H9 (cell line): ENCODE results near the gene DIS3L2. TPM values are rescaled to one million over a fixed set of nuclear protein-coding genes. Genes with fewer than 3 reads are reported as not detected.

Experiments used
- DNase-seq: peaks from one replicate; pipeline ENCODE4 v3.0.0-alpha.2; 2017
- H2AFZ ChIP-seq: one replicate; pipeline ENCODE4 v1.6.1; 2013; ENCODE audit warnings: mild to moderate bottlenecking, low read length, control low read depth, moderate library complexity
- H2AK5ac ChIP-seq: 2 replicates; pipeline ENCODE4 v1.6.1; 2013; ENCODE audit warnings: low read length, control low read depth, mixed read lengths; ENCODE audit not compliant: insufficient read length
- H2BK120ac ChIP-seq: one replicate; pipeline ENCODE4 v1.6.1; 2013; ENCODE audit warnings: low read depth, mild to moderate bottlenecking, low read length, control low read depth, inconsistent platforms; ENCODE audit not compliant: poor library complexity, severe bottlenecking
- H2BK12ac ChIP-seq: 2 replicates; pipeline ENCODE4 v1.6.1; 2013; ENCODE audit warnings: low read length, control low read depth, mixed read lengths, low read depth; ENCODE audit not compliant: insufficient read length
- H2BK15ac ChIP-seq: 2 replicates; pipeline ENCODE4 v1.6.1; 2013; ENCODE audit warnings: low read depth, low read length, control low read depth
- H2BK20ac ChIP-seq: one replicate; pipeline ENCODE4 v1.6.1; 2013; ENCODE audit warnings: low read depth, mild to moderate bottlenecking, low read length, control low read depth, inconsistent platforms; ENCODE audit not compliant: poor library complexity, severe bottlenecking
- H2BK5ac ChIP-seq: 2 replicates; pipeline ENCODE4 v1.6.1; 2013; ENCODE audit warnings: low read length, control low read depth, mixed read lengths; ENCODE audit not compliant: insufficient read length
- H3K14ac ChIP-seq: 2 replicates; pipeline ENCODE4 v1.6.1; 2013; ENCODE audit warnings: low read length, control low read depth; ENCODE audit not compliant: insufficient read depth
- H3K18ac ChIP-seq: 2 replicates; pipeline ENCODE4 v1.6.1; 2013; ENCODE audit warnings: low read depth, mild to moderate bottlenecking, mixed read lengths, low read length, control low read depth; ENCODE audit not compliant: insufficient read length
- H3K23ac ChIP-seq: 2 replicates; pipeline ENCODE4 v1.6.1; 2013; ENCODE audit warnings: low read length, control low read depth, mixed read lengths, low read depth; ENCODE audit not compliant: insufficient read length
- H3K23me2 ChIP-seq: 2 replicates; pipeline ENCODE4 v1.6.1; 2013; ENCODE audit warnings: low read depth, mild to moderate bottlenecking, mixed read lengths, low read length, control low read depth; ENCODE audit not compliant: insufficient read length, poor library complexity, severe bottlenecking
- H3K27ac ChIP-seq: 2 replicates; pipeline ENCODE4 v1.5.1; 2013; ENCODE audit warnings: low read length, control low read depth, mixed read lengths, low read depth; ENCODE audit not compliant: insufficient read length
- H3K27me3 ChIP-seq: 2 replicates; pipeline ENCODE4 v1.6.1; 2013; ENCODE audit warnings: low read length, control low read depth, inconsistent platforms; ENCODE audit not compliant: insufficient read depth
- H3K4ac ChIP-seq: 2 replicates; pipeline ENCODE4 v1.6.1; 2013; ENCODE audit warnings: low read depth, mild to moderate bottlenecking, control low read depth, inconsistent platforms, low read length, moderate library complexity
- H3K4me1 ChIP-seq: 2 replicates; pipeline ENCODE4 v1.6.1; 2013; ENCODE audit warnings: low read length, control low read depth, inconsistent platforms; ENCODE audit not compliant: insufficient read depth
- H3K4me2 ChIP-seq: 2 replicates; pipeline ENCODE4 v1.6.1; 2013; ENCODE audit warnings: low read length, control low read depth, mixed read lengths; ENCODE audit not compliant: insufficient read length, insufficient read depth
- H3K56ac ChIP-seq: 2 replicates; pipeline ENCODE4 v1.6.1; 2013; ENCODE audit warnings: low read depth, mild to moderate bottlenecking, mixed read lengths, low read length, control low read depth; ENCODE audit not compliant: insufficient read length
- H3K79me1 ChIP-seq: 2 replicates; pipeline ENCODE4 v1.6.1; 2013; ENCODE audit warnings: low read depth, mild to moderate bottlenecking, moderate library complexity, low read length, control low read depth, inconsistent platforms; ENCODE audit not compliant: insufficient read depth, poor library complexity, severe bottlenecking
- H3K79me2 ChIP-seq: 2 replicates; pipeline ENCODE4 v1.6.1; 2013; ENCODE audit warnings: low read length, control low read depth, inconsistent platforms; ENCODE audit not compliant: insufficient read depth
- H3K9ac ChIP-seq: 2 replicates; pipeline ENCODE4 v1.6.1; 2013; ENCODE audit warnings: low read length, control low read depth, mixed read lengths; ENCODE audit not compliant: insufficient read length; ENCODE audit errors: extremely low read depth
- H3K9me3 ChIP-seq: one replicate; pipeline ENCODE4 v1.6.1; 2013; ENCODE audit warnings: low read depth, low read length, inconsistent platforms; ENCODE audit not compliant: control insufficient read depth
- H3T11ph ChIP-seq: one replicate; pipeline ENCODE4 v1.6.1; 2013; ENCODE audit warnings: mild to moderate bottlenecking, low read length, control low read depth, inconsistent platforms
- H4K20me1 ChIP-seq: one replicate; pipeline ENCODE4 v1.6.1; 2013; ENCODE audit not compliant: control insufficient read depth, insufficient read length, insufficient read depth
- H4K5ac ChIP-seq: 2 replicates; pipeline ENCODE4 v1.6.1; 2013; ENCODE audit warnings: low read depth, mild to moderate bottlenecking, mixed read lengths, low read length, control low read depth; ENCODE audit not compliant: insufficient read length
- H4K8ac ChIP-seq: replicated peaks from 2 replicates; pipeline ENCODE4 v1.6.1; 2013; ENCODE audit warnings: low read length, control low read depth, mixed read lengths, low read depth; ENCODE audit not compliant: insufficient read length
- H4K91ac ChIP-seq: 2 replicates; pipeline ENCODE4 v1.6.1; 2013; ENCODE audit warnings: low read depth, mild to moderate bottlenecking, moderate library complexity, mixed read lengths, low read length, control low read depth; ENCODE audit not compliant: insufficient read length
- H3K27ac Mint-ChIP-seq, 3 experiments: 2 replicates in 2 of 3; 3 replicates in 1 of 3; pipeline ENCODE4 v1.8.0; 2020 to 2021; ENCODE audit warnings: mixed read lengths in 3 of 3, mild to moderate bottlenecking in 1 of 3, moderate library complexity in 1 of 3
- H3K27me3 Mint-ChIP-seq: 2 replicates; pipeline ENCODE4 v1.8.0; 2021; ENCODE audit warnings: low read depth, mild to moderate bottlenecking, moderate library complexity, mixed read lengths
- H3K36me3 Mint-ChIP-seq, 3 experiments: 2 replicates in 2 of 3; 3 replicates in 1 of 3; pipeline ENCODE4 v1.8.0; 2020 to 2021; ENCODE audit warnings: low read depth in 3 of 3, mixed read lengths in 3 of 3; ENCODE audit not compliant: insufficient read depth in 1 of 3
- H3K4me1 Mint-ChIP-seq, 2 experiments: 2 replicates each; pipeline ENCODE4 v1.8.0; 2020; ENCODE audit warnings: mixed read lengths in 2 of 2
- H3K4me3 Mint-ChIP-seq, 2 experiments: 2 replicates in 1 of 2; 3 replicates in 1 of 2; pipeline ENCODE4 v1.8.0; 2020 to 2021; ENCODE audit warnings: mild to moderate bottlenecking in 2 of 2, mixed read lengths in 2 of 2, moderate library complexity in 1 of 2
- H3K9me3 Mint-ChIP-seq, 2 experiments: 2 replicates in 1 of 2; 3 replicates in 1 of 2; pipeline ENCODE4 v1.8.0; 2020; ENCODE audit warnings: mild to moderate bottlenecking in 2 of 2, mixed read lengths in 2 of 2, moderate library complexity in 1 of 2
- CTCF ChIP-seq: fragments of 200-600 bp; sonication (generic); conservative IDR thresholded peaks from 3 replicates; pipeline ENCODE4 v1.8.0; 2021; ENCODE audit warnings: antibody characterized with exemption, mild to moderate bottlenecking
- WGBS: extraction: QIAGEN DNeasy Blood & Tissue Kit; methylation state at CpG from one replicate; pipeline ENCODE4 v1.1.7; 2013; ENCODE audit warnings: missing lambda C conversion rate, low lambda C conversion rate, mixed read lengths; ENCODE audit not compliant: insufficient read length; ENCODE audit errors: extremely low coverage; 5-methylcytosine and 5-hydroxymethylcytosine counted together
- total RNA-seq: library from RNA; stranded (reverse); gene quantifications from 2 replicates; pipeline ENCODE4 v1.2.1, GENCODE V29; 2021

Gene DIS3L2
- total RNA-seq, 1 experiment from 2014 or later: 28.1 TPM

GRCh38 chr2:232291343-232291742 is 329.8 kb downstream of the DIS3L2 start:
- Mint-ChIP-seq H3K4me1 (peaks cover 14 to 16% of the 10 kb centered on the region in 2 experiments), H3K4me3 (no peak overlapping the region), H3K36me3 (peaks cover 0 to 1% (median 0%) of the 10 kb centered on the region in 3 experiments; a peak in 2 of 7 replicates), H3K27me3 (peaks cover 2% of the 10 kb centered on the region; the same call in 1 of the 2 replicates), H3K27ac (no peak overlapping the region), H3K9me3 (no peaks in the 10 kb centered on the region)
- no peak overlapping the region for H3K9ac ChIP-seq
- no peak overlapping the region for H3K4ac ChIP-seq
- WGBS: no CpG with 5 or more reads among the region's 2 CpGs
- no peaks in the 10 kb centered on the region for H3K79me1 ChIP-seq
- H4K8ac ChIP-seq: no peak overlapping the region
- H2AK5ac ChIP-seq: no peak overlapping the region
- no peaks in the 10 kb centered on the region for H3K23me2 ChIP-seq
- H3K23ac ChIP-seq: no peak overlapping the region
- no peak overlapping the region for H3K14ac ChIP-seq
- TF ChIP-seq CTCF: no peak
- H4K5ac ChIP-seq: no peak overlapping the region
- DNase-seq: no peak
- H4K20me1 ChIP-seq: no peaks in the 10 kb centered on the region
- no peak overlapping the region for H3K4me2 ChIP-seq
- no peak overlapping the region for H3K56ac ChIP-seq
- H3K27ac ChIP-seq: no peak overlapping the region
- H3K79me2 ChIP-seq: no peaks in the 10 kb centered on the region
- no peak overlapping the region for H2BK5ac ChIP-seq
- H2AFZ ChIP-seq: no peak overlapping the region
- no peak overlapping the region for H2BK120ac ChIP-seq
- no peak overlapping the region for H4K91ac ChIP-seq
- no peak overlapping the region for H2BK12ac ChIP-seq
- no peak overlapping the region for H3T11ph ChIP-seq
- no peak overlapping the region for H3K18ac ChIP-seq
- H3K27me3 ChIP-seq: no peaks in the 10 kb centered on the region
- no peaks in the 10 kb centered on the region for H3K9me3 ChIP-seq
- H2BK15ac ChIP-seq: no peak overlapping the region
- no peak overlapping the region for H2BK20ac ChIP-seq
- peaks cover 2% of the 10 kb centered on the region; the same call in 1 of the 2 replicates for H3K4me1 ChIP-seq
